ENCODE results near the gene PDE4A.
"Not testable (repeated sequence)": the region's sequence is repeated elsewhere in the genome, so short reads cannot be mapped to it uniquely, and the experiment has no call there.

Gene PDE4A

GRCh38 chr19:10450191-10450852 is 30.0 kb downstream of the PDE4A start:
- in situ Hi-C loops (cut with MboI; ENCODE audit: low sequenced_read_pairs, unreplicated experiment), result no loop called here
- no peak for DNase-seq (ENCODE audit: low spot score)
- TF ChIP-seq, protein P1, sequence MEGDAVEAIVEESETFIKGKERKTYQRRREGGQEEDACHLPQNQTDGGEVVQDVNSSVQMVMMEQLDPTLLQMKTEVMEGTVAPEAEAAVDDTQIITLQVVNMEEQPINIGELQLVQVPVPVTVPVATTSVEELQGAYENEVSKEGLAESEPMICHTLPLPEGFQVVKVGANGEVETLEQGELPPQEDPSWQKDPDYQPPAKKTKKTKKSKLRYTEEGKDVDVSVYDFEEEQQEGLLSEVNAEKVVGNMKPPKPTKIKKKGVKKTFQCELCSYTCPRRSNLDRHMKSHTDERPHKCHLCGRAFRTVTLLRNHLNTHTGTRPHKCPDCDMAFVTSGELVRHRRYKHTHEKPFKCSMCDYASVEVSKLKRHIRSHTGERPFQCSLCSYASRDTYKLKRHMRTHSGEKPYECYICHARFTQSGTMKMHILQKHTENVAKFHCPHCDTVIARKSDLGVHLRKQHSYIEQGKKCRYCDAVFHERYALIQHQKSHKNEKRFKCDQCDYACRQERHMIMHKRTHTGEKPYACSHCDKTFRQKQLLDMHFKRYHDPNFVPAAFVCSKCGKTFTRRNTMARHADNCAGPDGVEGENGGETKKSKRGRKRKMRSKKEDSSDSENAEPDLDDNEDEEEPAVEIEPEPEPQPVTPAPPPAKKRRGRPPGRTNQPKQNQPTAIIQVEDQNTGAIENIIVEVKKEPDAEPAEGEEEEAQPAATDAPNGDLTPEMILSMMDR (IDR thresholded peaks at IDR 0.05; ENCODE audit: borderline replicate concordance, control extremely low read depth, extremely low read depth, insufficient read depth, missing control alignments), result no peak

DNA sequence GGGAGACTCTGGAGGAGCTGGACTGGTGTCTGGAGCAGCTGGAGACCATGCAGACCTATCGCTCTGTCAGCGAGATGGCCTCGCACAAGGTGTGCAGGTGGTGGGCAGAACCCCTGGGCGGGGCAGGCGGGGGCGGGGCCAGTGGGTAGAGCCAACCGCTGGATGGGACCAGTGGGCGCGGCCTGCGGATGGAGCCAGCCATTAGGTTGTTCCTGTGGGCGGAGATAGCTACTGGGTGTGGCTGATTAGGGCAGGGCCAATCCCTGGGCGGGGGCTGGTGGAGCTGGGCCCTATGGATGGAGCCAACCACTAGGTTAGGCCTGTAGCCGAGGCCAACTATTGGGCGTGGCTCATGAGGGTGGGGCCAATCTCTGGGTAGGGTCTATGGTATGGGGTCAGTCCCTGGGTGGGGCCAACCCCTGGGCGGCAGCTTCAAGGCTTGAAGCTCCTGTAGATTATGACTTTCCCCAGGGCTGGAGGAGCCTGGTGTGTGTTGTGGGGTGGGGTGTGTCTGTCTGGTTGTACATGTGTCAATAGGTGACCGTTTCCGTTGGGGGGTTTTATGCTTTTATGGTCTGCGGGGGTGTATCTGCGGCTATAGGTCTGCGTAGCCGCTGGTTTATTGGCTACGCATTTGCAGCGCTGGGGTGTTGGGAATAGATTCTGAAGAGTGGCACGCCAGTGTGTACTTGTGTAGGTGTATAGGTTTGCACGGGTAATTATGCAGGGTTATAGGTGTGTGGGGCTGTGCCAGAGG is 30.7 kb downstream of the PDE4A start:
- in situ Hi-C loops (cut with MboI; ENCODE audit: low sequenced_read_pairs, unreplicated experiment), result no loop called here
- DNase-seq (ENCODE audit: low spot score), result no peak
- TF ChIP-seq, protein P1 (IDR thresholded peaks at IDR 0.05; ENCODE audit: borderline replicate concordance, control extremely low read depth, extremely low read depth, insufficient read depth, missing control alignments), result no peak

DNA sequence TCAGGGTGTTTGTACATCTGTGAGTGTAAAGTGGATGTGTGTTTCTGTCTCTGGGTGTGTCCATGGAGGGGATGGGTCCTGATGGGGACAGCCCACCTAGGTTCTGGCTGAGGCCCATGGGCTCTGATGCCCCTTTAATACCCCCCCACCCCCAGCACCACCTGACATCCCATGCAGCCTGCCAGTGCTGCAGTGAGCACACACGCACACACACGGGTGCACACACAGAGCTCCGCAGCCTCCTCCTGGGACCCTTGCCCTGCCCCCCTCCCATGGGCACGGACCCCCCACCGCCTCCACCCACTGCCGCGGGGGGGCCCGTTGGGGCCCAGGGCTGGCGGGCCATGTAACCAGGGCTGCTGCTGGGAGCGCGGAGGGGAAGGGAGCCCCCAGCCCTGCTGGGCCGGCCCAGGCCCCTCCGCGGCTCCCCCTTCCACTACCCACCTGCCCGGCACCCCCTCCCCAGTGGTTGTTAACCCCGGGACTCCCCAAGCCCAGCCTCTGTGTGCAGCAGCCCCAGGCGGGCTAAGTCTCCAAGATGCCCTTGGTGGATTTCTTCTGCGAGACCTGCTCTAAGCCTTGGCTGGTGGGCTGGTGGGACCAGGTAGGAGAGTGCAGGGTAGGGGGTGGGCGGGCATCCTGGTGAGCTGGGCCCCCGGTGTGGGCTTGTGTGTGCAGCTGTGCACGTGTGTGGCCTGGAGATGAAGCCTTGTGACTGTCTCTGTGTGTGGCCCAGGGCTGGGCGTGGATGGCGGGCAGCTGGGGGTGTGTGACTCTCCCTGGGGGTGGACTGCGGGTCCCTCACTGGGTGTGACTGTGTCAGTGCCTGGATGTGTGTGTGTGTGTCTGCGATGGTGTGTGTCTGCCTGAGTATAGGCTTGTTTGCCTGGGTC is 32.6 kb downstream of the PDE4A start:
- no peak for DNase-seq (ENCODE audit: low spot score)
- in situ Hi-C loops (cut with MboI; ENCODE audit: low sequenced_read_pairs, unreplicated experiment), result no loop called here
- TF ChIP-seq, protein P1 (IDR thresholded peaks at IDR 0.05; ENCODE audit: borderline replicate concordance, control extremely low read depth, extremely low read depth, insufficient read depth, missing control alignments), result no peak

DNA sequence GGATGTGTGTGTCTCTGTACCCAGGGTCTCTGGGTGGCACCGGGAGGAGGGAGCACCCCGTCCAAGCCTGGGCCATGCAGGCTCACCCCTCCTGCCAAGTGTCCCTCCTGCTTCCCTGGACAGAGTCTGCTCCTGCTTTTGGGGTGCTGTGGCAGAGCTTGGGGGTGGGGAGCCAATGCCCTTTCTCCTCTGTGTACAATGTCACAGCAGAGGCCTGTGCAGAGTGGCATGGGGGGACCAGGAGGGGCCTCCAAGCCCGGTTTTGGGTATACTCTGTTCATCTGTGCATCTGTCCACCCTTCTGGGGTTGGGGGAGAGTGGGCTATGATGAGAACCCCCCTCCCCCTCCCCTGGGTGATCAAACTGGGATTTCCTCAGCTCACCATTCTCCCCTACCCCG is 33.5 kb downstream of the PDE4A start:
- TF ChIP-seq, protein P1 (IDR thresholded peaks at IDR 0.05; ENCODE audit: borderline replicate concordance, control extremely low read depth, extremely low read depth, insufficient read depth, missing control alignments), result no peak
- DNase-seq (ENCODE audit: low spot score), result no peak
- in situ Hi-C loops (cut with MboI; ENCODE audit: low sequenced_read_pairs, unreplicated experiment), result no loop called here

GRCh38 chr19:10454267-10454666 is 33.9 kb downstream of the PDE4A start:
- TF ChIP-seq, protein P1 (IDR thresholded peaks at IDR 0.05; ENCODE audit: borderline replicate concordance, control extremely low read depth, extremely low read depth, insufficient read depth, missing control alignments), result no peak
- DNase-seq (ENCODE audit: low spot score), result no peak
- in situ Hi-C loops (cut with MboI; ENCODE audit: low sequenced_read_pairs, unreplicated experiment), result no loop called here

GRCh38 chr19:10458733-10459132 is 38.4 kb downstream of the PDE4A start:
- in situ Hi-C loops (cut with MboI; ENCODE audit: low sequenced_read_pairs, unreplicated experiment); DNase-seq (ENCODE audit: low spot score): not testable (repeated sequence)
